HG02840 (cell line): ENCODE measurements around the gene ADCK2.
"Not testable (repeated sequence)": the region's sequence is repeated elsewhere in the genome, so short reads cannot be mapped to it uniquely, and the experiment has no call there.

Source experiments
- ATAC-seq: cut with Tn5 transposase; IDR thresholded peaks from one replicate; pipeline ENCODE4 v1.9.1; 2021; ENCODE audit warnings: mild to moderate bottlenecking, moderate library complexity, moderate number of reproducible peaks; ENCODE audit not compliant: unreplicated experiment, low FRiP score

Gene ADCK2

GRCh38 chr7:140732416-140732815, 59.7 kb downstream of the ADCK2 start:
- no peak for ATAC-seq

- no peak for ATAC-seq
These were observed 61.4 kb downstream of the ADCK2 start for GRCh38 chr7:140734096-140734495.

- no peak for ATAC-seq
These were observed 62.0 kb downstream of the ADCK2 start for GRCh38 chr7:140734729-140735128.

- no peak for ATAC-seq
These were observed 65.5 kb downstream of the ADCK2 start for GRCh38 chr7:140738280-140738679.

GRCh38 chr7:140743255-140743654, 70.5 kb downstream of the ADCK2 start:
- not testable (repeated sequence) for ATAC-seq

- no peak for ATAC-seq
These were observed 71.3 kb downstream of the ADCK2 start for GRCh38 chr7:140744005-140744404.
